ENCODE data around the gene DDX39B.

Gene DDX39B

GRCh38 chr6:31531771-31532643 is 9.8 kb downstream of the DDX39B start:
- Histone ChIP-seq H3K79me2 (ENCODE audit: insufficient read depth, low read depth) (peaks cover 13% of the 10 kb centered on the region; the same call in 1 of the 2 replicates), H4K20me1 (ENCODE audit: insufficient read depth) (peaks cover 10% of the 10 kb centered on the region), H3K9ac (no peak overlapping the region), H3K4me1 (ENCODE audit: low read depth, poor library complexity, severe bottlenecking) (no peaks in the 10 kb centered on the region), H3K4me2 (no peak overlapping the region), H3K36me3 (ENCODE audit: insufficient read depth) (peaks cover 8% of the 10 kb centered on the region; the same call in 1 of the 2 replicates), H3K27me3 (ENCODE audit: insufficient read depth, low read depth) (no peaks in the 10 kb centered on the region), H3K27ac (no peak overlapping the region), H3K4me3 (IDR thresholded peaks at IDR 0.05; ENCODE audit: insufficient read depth, low read depth, low read length) (no peak overlapping the region), H2AFZ (ENCODE audit: low read depth) (no peak overlapping the region)
- TF ChIP-seq CTCF (conservative IDR thresholded peaks at IDR 0.05; ENCODE audit: low read depth, low read length): no peak

GRCh38 chr6:31531162-31531561 is 10.6 kb downstream of the DDX39B start:
- Histone ChIP-seq H3K79me2 (ENCODE audit: insufficient read depth, low read depth) (peaks cover 4% of the 10 kb centered on the region; the same call in 1 of the 2 replicates), H3K9ac (no peak overlapping the region), H2AFZ (ENCODE audit: low read depth) (no peak overlapping the region), H3K4me2 (no peak overlapping the region), H3K36me3 (ENCODE audit: insufficient read depth) (peaks cover 3% of the 10 kb centered on the region; the same call in 1 of the 2 replicates), H4K20me1 (ENCODE audit: insufficient read depth) (peaks cover 6% of the 10 kb centered on the region; the same call in 1 of the 2 replicates), H3K4me1 (ENCODE audit: low read depth, poor library complexity, severe bottlenecking) (no peaks in the 10 kb centered on the region), H3K4me3 (IDR thresholded peaks at IDR 0.05; ENCODE audit: insufficient read depth, low read depth, low read length) (no peak overlapping the region), H3K27me3 (ENCODE audit: insufficient read depth, low read depth) (no peaks in the 10 kb centered on the region), H3K27ac (no peak overlapping the region)
- TF ChIP-seq CTCF (conservative IDR thresholded peaks at IDR 0.05; ENCODE audit: low read depth, low read length): no peak

- no peak for TF ChIP-seq CTCF (conservative IDR thresholded peaks at IDR 0.05; ENCODE audit: low read depth, low read length)
Measured at GRCh38 chr6:31530659-31531058, 11.1 kb downstream of the DDX39B start.

GRCh38 chr6:31529329-31530150 is 12.3 kb downstream of the DDX39B start:
- Histone ChIP-seq H3K27ac (no peak overlapping the region), H3K36me3 (ENCODE audit: insufficient read depth) (no peaks in the 10 kb centered on the region), H2AFZ (ENCODE audit: low read depth) (no peak overlapping the region), H3K27me3 (ENCODE audit: insufficient read depth, low read depth) (no peaks in the 10 kb centered on the region), H4K20me1 (ENCODE audit: insufficient read depth) (no peaks in the 10 kb centered on the region), H3K4me3 (IDR thresholded peaks at IDR 0.05; ENCODE audit: insufficient read depth, low read depth, low read length) (no peak overlapping the region), H3K9ac (no peak overlapping the region), H3K79me2 (ENCODE audit: insufficient read depth, low read depth) (no peaks in the 10 kb centered on the region), H3K4me1 (ENCODE audit: low read depth, poor library complexity, severe bottlenecking) (no peaks in the 10 kb centered on the region), H3K4me2 (no peak overlapping the region)
- TF ChIP-seq CTCF (conservative IDR thresholded peaks at IDR 0.05; ENCODE audit: low read depth, low read length): no peak

More at GRCh38 chr6:31530659-31531058, 11.1 kb downstream of the DDX39B start:
- Histone ChIP-seq H3K36me3 (ENCODE audit: insufficient read depth) (no peaks in the 10 kb centered on the region), H2AFZ (ENCODE audit: low read depth) (no peak overlapping the region), H3K9ac (no peak overlapping the region), H3K4me2 (no peak overlapping the region), H3K27ac (no peak overlapping the region), H3K79me2 (ENCODE audit: insufficient read depth, low read depth) (no peaks in the 10 kb centered on the region; the same call in 1 of the 2 replicates), H3K4me1 (ENCODE audit: low read depth, poor library complexity, severe bottlenecking) (no peaks in the 10 kb centered on the region), H4K20me1 (ENCODE audit: insufficient read depth) (peaks cover 2% of the 10 kb centered on the region; the same call in 1 of the 2 replicates), H3K4me3 (IDR thresholded peaks at IDR 0.05; ENCODE audit: insufficient read depth, low read depth, low read length) (no peak overlapping the region), H3K27me3 (ENCODE audit: insufficient read depth, low read depth) (no peaks in the 10 kb centered on the region)
